NCI-H774 (cell line): ENCODE results near the gene CAMTA1.

Experiments used
- DNase-seq: peaks from one replicate; lab custom pipeline; 2025; lab: John Stamatoyannopoulos, UW

CAMTA1 gene

GRCh38 chr1:7477593-7477992 lies 692.3 kb downstream of the CAMTA1 start:
- no peak for DNase-seq

GRCh38 chr1:7478142-7478790 lies 693.0 kb downstream of the CAMTA1 start:
- DNase-seq: no peak

GRCh38 chr1:7478809-7479499 lies 693.7 kb downstream of the CAMTA1 start:
- no peak for DNase-seq

- DNase-seq: no peak
These were observed 694.3 kb downstream of the CAMTA1 start for GRCh38 chr1:7479571-7479970.

- no peak for DNase-seq
These were observed 695.9 kb downstream of the CAMTA1 start for GRCh38 chr1:7481194-7481593.

- no peak for DNase-seq
These were observed 696.8 kb downstream of the CAMTA1 start for GRCh38 chr1:7482077-7482476.

- DNase-seq: no peak
These were observed 697.7 kb downstream of the CAMTA1 start for GRCh38 chr1:7482772-7483495.

GRCh38 chr1:7483634-7484383 lies 698.6 kb downstream of the CAMTA1 start:
- DNase-seq: no peak

GRCh38 chr1:7485086-7485780 lies 700.0 kb downstream of the CAMTA1 start:
- DNase-seq: no peak

GRCh38 chr1:7485826-7486225 lies 700.6 kb downstream of the CAMTA1 start:
- DNase-seq: no peak

GRCh38 chr1:7487766-7488474 lies 702.7 kb downstream of the CAMTA1 start:
- DNase-seq: no peak

GRCh38 chr1:7488475-7488842 lies 703.2 kb downstream of the CAMTA1 start:
- no peak for DNase-seq

- DNase-seq: no peak
These were observed 704.3 kb downstream of the CAMTA1 start for GRCh38 chr1:7489586-7489985.

- DNase-seq: no peak
These were observed 705.3 kb downstream of the CAMTA1 start for GRCh38 chr1:7490576-7490975.

- peak; percentile 51 for DNase-seq
These were observed 706.0 kb downstream of the CAMTA1 start for GRCh38 chr1:7491109-7491817.

- DNase-seq: no peak
These were observed 706.5 kb downstream of the CAMTA1 start for GRCh38 chr1:7491818-7492173.

- no peak for DNase-seq
These were observed 708.6 kb downstream of the CAMTA1 start for GRCh38 chr1:7493711-7494454.

GRCh38 chr1:7495962-7496361 lies 710.7 kb downstream of the CAMTA1 start:
- no peak for DNase-seq

GRCh38 chr1:7497107-7497637 lies 711.9 kb downstream of the CAMTA1 start:
- no peak for DNase-seq
